GM21447 (cell line): Measurements from ENCODE around the gene CRYGB.
"Not testable (repeated sequence)": the region's sequence is repeated elsewhere in the genome, so short reads cannot be mapped to it uniquely, and the experiment has no call there.

Experiments used
- ATAC-seq: cut with Tn5 transposase; IDR thresholded peaks from one replicate; pipeline ENCODE4 v1.9.1; 2021; ENCODE audit not compliant: unreplicated experiment

The CRYGB gene

DNA sequence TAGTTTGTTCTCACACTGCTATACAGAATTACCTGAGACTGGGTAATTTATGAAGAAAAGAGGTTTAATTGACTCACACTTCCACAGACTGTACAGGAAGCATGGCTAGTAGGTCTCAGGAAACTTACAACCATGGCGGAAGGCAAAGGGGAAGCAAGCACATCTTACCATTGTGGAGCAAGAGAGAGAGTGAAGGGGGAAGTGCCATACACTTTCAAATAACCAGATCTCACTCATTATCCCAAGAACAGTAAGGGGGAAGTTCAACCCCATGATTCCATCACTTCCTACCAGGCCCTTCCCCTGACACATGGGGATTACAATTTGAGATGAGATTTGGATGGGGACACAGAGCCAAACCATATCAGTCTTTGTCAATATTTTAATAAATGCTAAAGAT, 5.0 kb upstream of the CRYGB start:
- ATAC-seq, result no peak

DNA sequence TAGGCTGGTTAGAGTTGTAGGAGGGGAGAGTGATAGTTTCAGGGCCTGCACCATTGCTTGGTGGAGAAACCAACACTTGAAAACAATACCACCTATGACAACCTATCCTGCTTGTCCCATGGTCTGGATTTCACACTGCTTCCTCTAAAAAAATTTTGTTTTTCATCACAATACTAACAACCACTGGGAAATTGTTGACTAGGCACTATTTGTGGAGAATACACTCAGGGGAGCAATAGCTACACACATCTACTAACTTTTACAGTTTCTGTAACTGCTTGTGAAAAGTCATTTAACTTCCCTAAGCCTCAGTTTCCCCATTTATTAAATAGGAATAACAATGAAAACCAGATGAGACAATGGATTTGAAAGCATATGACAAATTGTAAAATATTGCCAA, 4.1 kb upstream of the CRYGB start:
- ATAC-seq, result no peak

DNA sequence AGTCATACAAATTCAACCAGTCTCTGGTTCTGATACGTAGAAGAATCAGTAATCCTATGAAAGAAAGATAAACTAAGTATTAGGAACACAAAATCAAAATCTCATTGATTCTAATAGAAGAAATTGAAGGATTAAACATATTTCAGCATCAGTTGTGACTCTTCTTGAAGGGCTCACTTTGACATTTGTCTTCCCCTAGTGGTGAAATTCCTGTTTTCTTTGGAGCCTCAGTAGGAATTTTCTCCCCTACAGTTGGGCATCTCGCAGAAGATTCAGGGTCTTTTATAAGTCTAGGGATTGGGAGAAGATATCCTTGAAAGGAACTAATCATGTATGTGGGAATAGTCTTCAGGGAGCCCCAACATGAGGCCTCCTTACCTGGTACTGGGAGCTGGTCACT, 2.8 kb upstream of the CRYGB start:
- ATAC-seq, result no peak

DNA sequence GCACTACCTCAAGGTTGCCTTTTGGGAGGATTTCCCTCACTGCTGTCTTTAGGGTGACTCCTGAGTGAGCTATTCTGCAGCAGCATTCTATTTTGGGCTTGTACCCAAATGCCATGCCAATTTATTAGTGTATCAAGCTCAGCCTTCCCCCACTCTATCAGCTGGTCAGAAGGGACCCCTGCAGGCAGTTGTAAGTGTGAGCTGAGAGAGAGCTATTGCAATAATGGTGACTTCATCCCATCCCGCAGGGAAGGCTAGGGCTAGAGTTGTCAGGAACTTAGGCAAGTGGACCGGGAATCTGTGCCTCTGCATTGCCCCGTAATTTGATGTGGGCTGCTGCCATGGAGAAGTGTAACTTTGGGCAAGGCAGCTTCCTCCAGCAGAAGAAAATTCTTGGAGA, 1.8 kb upstream of the CRYGB start:
- ATAC-seq, result no peak

DNA sequence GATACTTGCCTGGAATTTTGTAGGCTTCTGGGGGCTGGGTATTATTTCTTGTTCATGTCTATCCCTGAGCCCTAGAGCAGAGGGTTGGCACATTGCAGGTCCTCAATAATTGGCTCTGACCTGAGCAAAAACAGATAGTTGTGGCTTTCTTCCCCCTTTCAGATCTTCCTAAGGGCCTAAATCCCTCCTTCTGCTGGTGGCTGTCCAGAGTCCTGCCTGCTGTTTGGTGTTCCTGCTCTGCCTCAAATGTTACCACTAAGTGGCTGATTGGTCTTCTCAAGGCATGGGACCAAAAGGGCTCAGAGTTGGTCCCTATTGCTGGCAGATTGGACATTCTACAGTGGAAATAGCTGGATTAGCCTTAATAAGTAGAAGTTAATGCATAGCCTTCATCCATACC, 1.1 kb upstream of the CRYGB start:
- no peak for ATAC-seq

DNA sequence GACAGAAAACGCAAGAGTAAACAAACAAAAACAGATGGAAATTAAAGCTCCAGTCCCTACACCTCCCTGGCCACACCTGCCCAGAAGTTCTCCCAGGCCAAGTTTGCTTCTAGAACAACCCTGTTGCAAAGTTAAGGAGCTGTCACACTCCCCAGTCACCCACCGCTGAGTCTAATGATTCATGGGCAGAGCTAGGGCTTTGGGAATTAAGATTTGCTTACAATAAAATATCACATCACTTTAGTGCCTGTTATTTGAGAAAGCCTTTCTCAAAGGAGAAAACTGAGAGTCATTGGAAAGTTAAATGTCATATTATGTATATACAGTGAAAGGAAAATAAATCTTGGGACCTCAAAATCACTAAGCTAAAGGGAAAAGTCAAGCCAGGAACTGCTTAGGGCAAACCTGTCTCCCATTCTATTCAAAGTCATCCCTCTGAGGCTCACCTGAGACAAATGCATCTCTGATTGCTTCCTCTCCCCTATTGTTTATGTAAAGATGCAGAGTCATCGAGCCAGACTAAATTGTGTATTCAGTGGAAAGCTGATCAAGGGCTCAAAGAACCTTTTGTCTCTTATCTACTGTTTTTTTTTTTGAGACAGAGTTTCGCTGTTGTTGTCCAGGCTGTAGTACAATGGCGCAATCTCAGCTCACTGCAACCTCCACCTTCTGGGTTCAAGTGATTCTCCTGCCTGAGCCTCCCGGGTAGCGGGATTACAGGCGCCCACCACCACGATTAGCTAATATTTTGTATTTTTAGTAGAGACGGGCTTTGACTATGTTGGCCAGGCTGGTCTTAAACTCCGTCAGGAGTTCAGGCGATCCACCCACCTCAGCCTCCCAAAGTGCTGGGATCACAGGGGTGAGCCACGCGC, 2.8 kb downstream of the CRYGB start:
- no peak for ATAC-seq

DNA sequence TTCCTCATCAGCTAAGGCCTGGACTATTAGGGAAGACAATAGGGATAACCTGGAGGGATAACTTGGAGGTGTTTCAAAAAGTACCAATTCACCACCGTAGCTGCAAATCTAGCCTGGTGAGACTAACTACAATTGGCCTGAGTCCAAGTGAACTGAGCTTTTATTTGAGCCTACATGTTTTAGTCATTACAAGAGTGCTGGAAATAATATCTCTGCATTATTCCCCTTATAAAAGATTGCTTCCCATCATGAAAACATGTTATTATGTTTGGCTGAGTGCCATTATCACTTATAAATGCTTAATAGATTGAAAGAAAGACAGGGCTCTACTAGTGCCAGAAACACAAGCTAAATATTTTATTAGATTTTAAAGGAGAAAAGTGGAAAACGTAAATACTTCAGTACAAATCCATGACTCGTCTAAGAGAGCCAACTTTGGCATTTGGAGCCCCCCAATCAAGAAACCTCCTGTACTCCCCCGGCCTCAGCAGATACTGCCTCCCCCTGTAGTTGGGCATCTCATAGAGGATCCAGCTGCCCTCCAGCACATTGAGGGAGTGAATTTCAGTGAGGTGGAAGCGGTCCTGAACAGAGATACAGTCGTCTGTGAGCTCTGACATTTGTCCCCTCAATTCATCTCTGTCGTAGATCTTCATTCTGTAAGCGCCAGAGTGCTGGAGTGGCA, 3.6 kb downstream of the CRYGB start:
- no peak for ATAC-seq

DNA sequence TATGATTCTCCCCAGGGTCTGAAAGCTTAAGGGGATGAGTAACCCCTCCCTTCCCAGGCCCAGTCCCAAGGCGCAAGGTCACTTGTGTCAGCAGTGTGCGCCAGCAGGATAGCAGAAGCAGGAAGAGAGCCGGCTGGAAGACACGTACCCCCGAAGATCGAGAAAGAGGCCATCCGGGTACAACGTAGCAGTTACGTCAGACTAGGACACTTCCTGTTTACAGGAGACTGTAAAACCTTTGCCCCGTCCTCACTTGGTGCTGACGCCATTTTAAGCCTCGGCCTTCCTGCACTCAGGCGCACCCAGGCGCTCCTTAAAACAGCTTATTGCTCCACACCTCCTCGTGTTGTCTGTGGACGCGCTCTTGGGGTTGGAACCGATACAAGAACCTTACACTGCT, 6.5 kb downstream of the CRYGB start:
- no peak for ATAC-seq

DNA sequence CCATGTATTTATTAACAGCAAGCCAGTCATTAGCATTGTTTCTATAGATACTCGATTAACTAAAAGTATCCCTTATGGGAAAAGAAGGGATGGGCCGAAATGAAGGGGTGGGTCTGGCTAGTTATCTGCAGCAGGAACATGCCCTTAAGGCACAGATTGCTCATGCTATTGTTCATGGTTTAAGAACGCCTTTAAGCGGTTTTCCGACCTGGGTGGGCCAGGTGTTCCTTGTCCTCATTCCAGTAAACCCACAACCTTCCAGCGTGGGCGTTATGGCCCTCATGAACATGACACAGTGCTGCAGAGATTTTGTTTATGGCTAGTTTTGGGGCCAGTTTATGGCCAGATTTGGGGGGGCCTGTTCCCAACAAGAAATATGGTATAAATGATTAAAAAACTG, 7.6 kb downstream of the CRYGB start:
- not testable (repeated sequence) for ATAC-seq

DNA sequence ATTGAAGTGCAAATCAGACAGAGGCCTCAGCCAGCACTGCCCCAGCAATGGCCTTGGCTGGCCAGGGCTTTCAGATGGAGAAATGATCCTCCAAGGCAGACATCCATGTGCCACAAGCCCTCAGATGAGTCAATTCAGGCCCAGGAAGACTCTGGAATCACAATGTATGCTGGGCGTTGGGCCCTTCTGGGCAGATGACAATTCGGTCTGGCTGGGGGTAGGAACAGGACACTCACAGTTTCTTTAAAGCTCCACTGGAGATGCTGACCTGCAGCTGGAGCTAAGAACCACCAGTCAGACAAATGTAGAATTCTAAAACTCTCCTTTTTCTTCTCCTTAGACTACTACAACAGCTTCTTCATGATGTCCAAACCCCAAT, 9.3 kb downstream of the CRYGB start:
- no peak for ATAC-seq

DNA sequence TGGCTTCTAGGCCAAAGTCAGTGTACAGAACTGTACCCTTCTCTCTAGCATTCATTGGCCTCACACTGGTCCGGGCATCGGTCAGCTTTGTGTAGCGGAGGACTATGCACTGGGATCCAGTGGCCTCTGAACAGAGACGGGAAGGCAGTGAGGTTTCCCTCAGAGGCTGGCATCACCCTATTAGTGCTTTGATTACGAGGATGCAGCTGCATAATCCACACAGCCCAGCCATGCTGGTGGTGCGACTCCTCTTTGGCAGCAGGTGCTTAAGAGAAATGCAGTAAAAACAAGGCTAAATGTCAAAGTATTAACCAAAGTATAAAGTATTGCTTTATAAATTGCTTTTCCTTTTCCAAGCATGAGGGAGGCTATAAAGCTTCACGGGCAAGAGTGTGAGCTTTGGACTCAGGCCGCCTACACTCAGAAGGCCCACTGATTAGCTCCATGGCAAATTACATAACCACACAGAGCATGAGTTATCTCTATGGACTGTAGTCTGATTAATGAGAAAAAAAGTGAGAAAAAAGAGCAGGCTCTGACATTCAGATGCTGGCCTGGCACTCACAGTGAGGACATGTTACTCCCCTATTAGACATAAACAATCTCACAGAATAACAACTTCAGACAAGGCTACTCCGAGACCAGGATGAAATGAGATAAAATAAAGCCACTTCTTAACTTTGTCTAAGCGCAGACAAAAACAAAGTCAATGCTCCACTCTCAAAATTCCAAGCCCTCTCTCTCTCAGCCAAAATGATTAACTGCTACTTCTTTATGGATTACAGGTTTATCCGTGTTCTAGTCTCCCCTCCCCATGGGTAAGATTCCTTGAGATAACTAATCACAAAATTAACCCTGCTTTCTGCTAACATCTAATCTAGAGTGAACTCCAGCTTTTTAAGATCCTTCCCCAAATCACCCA, 9.9 kb downstream of the CRYGB start:
- no peak for ATAC-seq

DNA sequence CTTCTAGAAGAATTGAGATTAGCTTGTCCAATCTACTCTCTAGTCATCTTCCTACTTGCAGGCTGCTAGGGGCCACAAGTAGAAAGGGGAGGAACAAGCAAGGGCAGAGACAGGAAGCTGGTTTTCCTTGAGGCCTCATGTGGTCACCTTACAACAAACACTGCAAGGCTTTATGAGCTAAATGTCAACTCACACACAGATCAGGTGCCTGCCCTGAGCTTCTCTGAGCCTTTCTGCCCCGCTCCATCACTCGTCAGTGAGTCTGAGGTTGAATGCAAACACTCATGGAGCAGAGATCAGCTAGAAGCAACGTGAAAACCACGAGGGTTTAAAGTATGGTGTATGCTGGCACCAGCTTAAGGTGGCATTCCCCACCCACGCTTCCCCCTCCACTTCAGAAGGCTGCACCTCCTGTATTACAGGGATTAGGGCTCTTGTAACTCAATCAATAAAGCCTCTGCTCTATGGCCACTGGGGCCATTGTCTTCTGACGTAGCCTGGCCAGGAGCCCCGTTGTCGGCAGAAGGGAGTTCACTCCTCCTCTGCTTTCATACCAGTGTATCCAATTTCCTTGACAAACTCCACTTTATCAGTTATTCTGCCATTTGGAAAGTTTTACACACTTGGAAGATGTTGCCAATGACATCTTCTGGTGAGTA, 10.9 kb downstream of the CRYGB start:
- peak; percentile 61 for ATAC-seq

DNA sequence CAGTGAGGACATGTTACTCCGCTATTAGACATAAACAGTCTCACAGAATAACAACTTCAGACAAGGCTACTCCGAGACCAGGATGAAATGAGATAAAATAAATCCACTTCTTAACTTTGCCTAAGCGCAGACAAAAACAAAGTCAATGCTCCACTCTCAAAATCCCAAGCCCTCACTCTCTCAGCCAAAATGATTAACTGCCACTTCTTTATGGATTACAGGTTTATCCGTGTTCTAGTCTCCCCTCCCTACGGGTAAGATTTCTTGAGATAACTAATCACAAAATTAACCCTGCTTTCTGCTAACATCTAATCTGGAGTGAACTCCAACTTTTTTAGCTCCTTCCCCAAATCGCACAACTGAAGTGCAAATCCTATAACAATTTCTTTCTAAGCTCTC, 15.2 kb downstream of the CRYGB start:
- ATAC-seq, result no peak

DNA sequence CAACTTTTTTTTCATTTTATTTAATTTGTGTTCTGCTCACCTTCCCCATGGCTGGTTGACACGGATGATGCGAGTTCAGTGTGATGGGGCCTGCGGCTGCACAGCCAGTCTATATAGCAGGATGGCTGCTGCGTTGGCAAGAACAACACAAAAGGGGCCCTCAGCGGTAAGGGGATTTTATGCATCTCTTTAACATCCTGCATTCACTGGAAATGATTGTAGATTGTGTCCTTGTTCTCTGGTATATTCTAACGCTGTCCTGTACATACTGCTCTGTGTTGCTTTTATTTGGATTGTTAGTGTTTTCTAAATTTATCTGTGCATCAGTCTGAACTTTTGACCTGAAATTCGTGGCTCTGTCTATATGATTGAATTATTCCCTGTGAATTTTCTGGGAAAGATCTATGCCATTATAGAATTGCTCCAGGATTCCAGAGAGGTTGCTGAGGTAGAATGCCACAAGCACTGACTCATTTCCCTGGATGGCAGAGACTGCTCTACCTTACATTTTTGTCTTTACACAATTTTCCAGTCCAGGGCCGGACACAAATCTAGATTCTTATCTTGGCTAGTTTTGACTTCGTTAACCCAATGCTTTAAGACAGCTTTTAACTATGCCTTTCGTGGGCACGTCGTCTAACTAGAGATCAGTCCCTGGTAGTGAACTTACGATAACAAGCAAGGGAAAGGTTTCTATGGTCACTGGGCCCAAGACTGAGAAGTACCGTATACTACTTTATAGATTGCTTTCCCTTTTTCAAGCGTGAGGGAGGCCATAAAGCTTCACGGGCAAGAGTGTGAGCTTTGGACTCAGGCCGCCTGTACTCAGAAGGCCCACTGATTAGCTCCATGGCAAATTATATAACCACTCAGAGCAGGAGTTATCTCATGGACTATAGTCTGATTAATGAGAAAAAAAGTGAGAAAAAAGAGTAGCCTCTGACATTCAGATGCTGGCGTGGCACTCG, 15.9 kb downstream of the CRYGB start, which contains the start of gene CRYGC:
TSS of gene CRYGC (minus strand) at position 85 of the 968 bp plus-strand sequence. CDS start at position 49, 36 bp downstream.
- ATAC-seq, result no peak

DNA sequence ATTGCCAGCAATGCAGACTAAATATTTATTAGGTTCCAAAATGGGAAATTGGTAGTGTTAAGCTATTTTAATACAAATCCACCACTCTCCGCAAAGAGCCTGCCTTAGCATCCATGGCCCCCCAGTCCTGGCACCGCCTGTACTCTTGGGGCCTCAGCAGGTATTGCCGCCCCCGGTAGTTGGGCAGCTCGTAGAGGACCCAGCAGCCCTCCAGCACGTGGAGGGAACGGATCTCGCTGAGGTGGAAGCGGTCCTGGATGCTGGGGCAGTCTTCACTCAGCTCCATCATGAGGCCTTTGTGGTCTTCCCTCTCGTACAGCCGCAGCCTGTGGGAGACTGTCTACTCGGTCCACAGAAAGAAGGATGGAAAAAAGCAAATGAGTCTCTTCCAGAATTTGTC, 17.8 kb downstream of the CRYGB start:
- ATAC-seq, result no peak

DNA sequence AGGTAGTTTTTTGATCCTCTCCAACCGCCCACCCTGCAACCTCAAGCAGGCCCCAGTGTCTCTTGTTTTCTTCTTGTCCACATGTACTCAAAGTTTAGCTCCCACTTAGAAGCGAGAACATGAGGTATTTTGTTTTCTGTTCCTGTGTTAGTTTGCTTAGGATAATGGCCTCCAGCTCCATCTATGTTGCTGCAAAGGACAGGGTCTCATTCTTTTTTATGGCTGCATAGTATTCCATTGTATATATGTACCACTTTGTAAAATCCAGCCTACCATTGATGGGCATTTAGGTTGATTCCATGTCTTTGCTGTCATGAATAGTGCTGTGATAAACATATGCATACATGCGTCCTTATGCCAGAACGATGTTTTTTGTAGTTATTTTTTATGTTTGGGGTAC, 18.9 kb downstream of the CRYGB start:
- no peak for ATAC-seq

DNA sequence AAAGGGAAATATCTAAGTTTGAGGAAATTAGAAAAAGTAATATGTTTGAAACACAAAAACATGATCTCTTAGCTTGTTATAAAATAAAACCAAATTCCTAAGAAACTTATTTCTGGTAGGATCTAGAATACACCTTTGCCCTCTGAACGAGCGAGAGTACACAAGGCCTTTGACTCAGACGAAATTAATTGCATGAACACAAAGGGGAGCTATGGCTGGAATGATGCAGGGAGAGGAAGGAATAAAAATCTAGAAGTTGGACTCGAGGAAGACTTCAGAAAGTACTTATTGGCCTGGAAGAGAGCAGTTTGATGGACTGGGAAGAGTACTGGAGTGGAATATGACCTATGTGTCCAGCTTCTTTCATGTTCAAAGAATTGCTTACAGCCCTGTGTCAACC, 20.7 kb downstream of the CRYGB start:
- ATAC-seq, result no peak

DNA sequence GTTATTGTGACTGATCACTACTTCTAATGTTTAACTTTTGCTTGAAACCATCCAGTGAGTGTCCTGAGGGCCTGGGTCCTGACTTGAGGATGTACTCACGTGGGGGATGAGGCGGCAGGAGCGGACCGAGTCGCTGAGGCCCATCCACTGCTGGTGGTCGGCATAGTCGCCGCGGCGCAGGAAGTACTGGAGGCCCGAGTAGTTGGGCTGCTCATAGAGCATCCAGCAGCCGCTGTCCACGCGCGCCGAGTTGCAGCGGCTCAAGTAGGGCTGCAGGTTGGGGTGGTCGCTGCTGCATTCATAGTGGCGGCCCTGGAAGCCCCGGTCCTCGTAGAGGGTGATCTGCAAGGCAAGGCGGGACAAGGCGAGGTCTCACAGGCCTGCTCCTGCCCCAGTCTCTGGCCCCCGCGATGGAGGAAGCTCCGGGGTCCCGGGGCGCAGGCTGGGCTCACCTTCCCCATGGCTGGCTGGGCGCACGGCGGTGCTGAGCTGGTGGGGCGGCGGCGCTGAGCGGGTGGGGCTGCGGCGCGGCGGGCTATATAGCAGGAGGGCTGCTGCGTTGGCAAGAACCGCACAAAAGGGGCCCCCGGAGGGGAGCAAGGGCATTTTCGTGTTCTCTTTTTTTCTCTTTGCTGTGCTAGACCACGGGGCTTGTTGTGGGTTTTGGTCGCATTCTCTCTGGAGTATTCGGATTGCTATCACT, 21.8 kb downstream of the CRYGB start, which contains the start of gene CRYGD:
TSS of gene CRYGD (minus strand) at position 512 of the 703 bp plus-strand sequence. CDS start at position 461, 51 bp downstream.
- ATAC-seq, result not testable (repeated sequence)

DNA sequence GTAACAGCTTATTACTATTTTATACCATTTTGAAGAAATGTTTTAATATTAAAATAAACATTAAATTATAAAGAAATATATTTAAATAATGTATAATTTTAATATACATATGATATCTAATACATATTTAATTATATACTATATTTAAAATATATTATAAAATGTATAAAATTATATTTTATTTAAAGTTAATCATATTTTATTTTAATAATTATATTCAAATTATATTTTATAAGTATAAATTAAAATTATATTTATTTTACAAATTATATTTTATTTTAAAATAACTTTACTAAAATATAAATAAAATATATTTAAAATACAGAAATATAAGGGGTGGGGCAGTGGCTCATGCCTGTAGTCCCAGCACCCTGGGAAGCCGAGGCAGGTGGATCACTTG, 23.7 kb downstream of the CRYGB start:
- ATAC-seq, result no peak
